HEK293 (cell line): ENCODE results near the gene BCL7A.

Source experiments
- CTCF ChIA-PET: fragments of 350-600 bp; formaldehyde crosslinking; extraction: SDS; loops from one replicate; lab custom pipeline; 2021; ENCODE audit warnings: antibody characterized with exemption; lab: Yijun Ruan, JAX
- POLR2A ChIA-PET: fragments of 300-600 bp; formaldehyde crosslinking; extraction: SDS; loops from one replicate; lab custom pipeline; 2020; ENCODE audit warnings: antibody characterized with exemption, inconsistent platforms; lab: Yijun Ruan, JAX
- H3K27ac ChIP-seq: fragments of 200-500 bp; sonication (Bioruptor generic); 2 replicates; pipeline ENCODE4 v1.5.1; 2014; ENCODE audit warnings: low read depth, low read length, control low read depth, inconsistent platforms; ENCODE audit errors: extremely low read depth
- H3K36me3 ChIP-seq, 2 experiments: fragments of 200-500 bp in 1 of 2; sonication (Bioruptor generic) in 1 of 2; 1 replicate in 1 of 2; 2 replicates in 1 of 2; pipeline ENCODE4 v1.5.1; 2014 to 2017; ENCODE audit warnings: inconsistent platforms in 2 of 2, low read length in 2 of 2; ENCODE audit not compliant: control insufficient read depth in 2 of 2, insufficient read depth in 1 of 2
- H3K4me1 ChIP-seq: fragments of 200-500 bp; sonication (Bioruptor generic); 2 replicates; pipeline ENCODE4 v1.5.1; 2014; ENCODE audit warnings: mild to moderate bottlenecking, low read length, inconsistent platforms; ENCODE audit not compliant: control insufficient read depth, insufficient read depth
- H3K4me3 ChIP-seq: 2 replicates; pipeline ENCODE4 v1.5.1; 2011; ENCODE audit warnings: low read depth, mild to moderate bottlenecking, control low read depth, low read length, moderate library complexity
- H3K9me3 ChIP-seq: fragments of 200-500 bp; sonication (Bioruptor generic); 2 replicates; pipeline ENCODE4 v1.5.1; 2014; ENCODE audit warnings: low read depth, low read length, inconsistent platforms; ENCODE audit not compliant: control insufficient read depth, insufficient read depth
- MZF1 ChIP-seq: fragments of 450-650 bp; formaldehyde crosslinking; IDR thresholded peaks from 2 replicates; pipeline ENCODE4 v1.5.1; 2017; ENCODE audit warnings: missing biosample characterization, missing genetic modification characterization, borderline replicate concordance
- SP2 ChIP-seq: fragments of 450-650 bp; formaldehyde crosslinking; IDR thresholded peaks from 2 replicates; pipeline ENCODE4 v1.5.1; 2016; ENCODE audit warnings: missing biosample characterization, missing genetic modification characterization
- ZBTB1 ChIP-seq: fragments of 450-650 bp; formaldehyde crosslinking; IDR thresholded peaks from 2 replicates; pipeline ENCODE4 v1.5.1; 2016; ENCODE audit warnings: missing biosample characterization, missing genetic modification characterization
- ZNF138 ChIP-seq: fragments of 450-650 bp; formaldehyde crosslinking; IDR thresholded peaks from 2 replicates; pipeline ENCODE4 v1.5.1; 2016; ENCODE audit warnings: missing biosample characterization, missing genetic modification characterization, borderline replicate concordance
- ZNF169 ChIP-seq: fragments of 450-650 bp; formaldehyde crosslinking; IDR thresholded peaks from 2 replicates; pipeline ENCODE4 v1.5.1; 2016; ENCODE audit warnings: missing biosample characterization, missing genetic modification characterization
- ZNF19 ChIP-seq: fragments of 450-650 bp; formaldehyde crosslinking; IDR thresholded peaks from 2 replicates; pipeline ENCODE4; 2016; ENCODE audit warnings: missing biosample characterization, missing genetic modification characterization, low read depth
- ZNF416 ChIP-seq: fragments of 450-650 bp; formaldehyde crosslinking; IDR thresholded peaks from 2 replicates; pipeline ENCODE4 v1.5.1; 2016; ENCODE audit warnings: missing biosample characterization, missing genetic modification characterization
- ZNF549 ChIP-seq: fragments of 450-650 bp; IDR thresholded peaks from 2 replicates; pipeline ENCODE4 v1.5.1; 2018; ENCODE audit warnings: missing biosample characterization, missing genetic modification characterization, mild to moderate bottlenecking, inconsistent platforms, moderate library complexity
- ZNF558 ChIP-seq: fragments of 450-650 bp; formaldehyde crosslinking; IDR thresholded peaks from 2 replicates; pipeline ENCODE4 v1.5.1; 2016; ENCODE audit warnings: missing biosample characterization, missing genetic modification characterization
- ZNF571 ChIP-seq: fragments of 450-650 bp; formaldehyde crosslinking; IDR thresholded peaks from 2 replicates; pipeline ENCODE4 v1.5.0; 2017; ENCODE audit warnings: missing biosample characterization, missing genetic modification characterization
- ZNF670 ChIP-seq: fragments of 450-650 bp; formaldehyde crosslinking; IDR thresholded peaks from 2 replicates; pipeline ENCODE4 v1.5.1; 2016; ENCODE audit warnings: missing biosample characterization, missing genetic modification characterization, low read depth
- ZNF677 ChIP-seq: fragments of 450-650 bp; IDR thresholded peaks from 2 replicates; pipeline ENCODE4 v1.5.0; 2018; ENCODE audit warnings: missing biosample characterization, mild to moderate bottlenecking, missing genetic modification characterization, moderate library complexity
- ZNF830 ChIP-seq: fragments of 450-650 bp; IDR thresholded peaks from 2 replicates; pipeline ENCODE4 v1.5.0; 2018; ENCODE audit warnings: missing biosample characterization, missing genetic modification characterization, low read depth, mild to moderate bottlenecking, moderate library complexity
- ZSCAN30 ChIP-seq: fragments of 450-650 bp; IDR thresholded peaks from 2 replicates; pipeline ENCODE4 v1.5.1; 2018; ENCODE audit warnings: missing biosample characterization, mild to moderate bottlenecking, missing genetic modification characterization, moderate library complexity
- TF ChIP-seq, protein P1 (sequence below): fragments of 450-650 bp; formaldehyde crosslinking; conservative IDR thresholded peaks from 2 replicates; pipeline ENCODE4 v1.5.1; 2016; ENCODE audit warnings: low read depth, missing biosample characterization, missing genetic modification characterization
- TF ChIP-seq, protein P2 (sequence below): fragments of 450-650 bp; formaldehyde crosslinking; IDR thresholded peaks from 2 replicates; pipeline ENCODE4 v1.5.1; 2017; ENCODE audit warnings: missing biosample characterization, missing genetic modification characterization
- TF ChIP-seq, protein P3 (sequence below): fragments of 450-650 bp; formaldehyde crosslinking; IDR thresholded peaks from 2 replicates; pipeline ENCODE4 v1.5.1; 2016; ENCODE audit warnings: missing biosample characterization, missing genetic modification characterization
- TF ChIP-seq, protein P4 (sequence below): fragments of 450-650 bp; formaldehyde crosslinking; IDR thresholded peaks from 2 replicates; pipeline ENCODE4 v1.5.1; 2016; ENCODE audit warnings: missing biosample characterization, missing genetic modification characterization, low read depth
- TF ChIP-seq, protein P5 (sequence below): fragments of 450-650 bp; formaldehyde crosslinking; IDR thresholded peaks from 2 replicates; pipeline ENCODE4 v1.5.1; 2016; ENCODE audit warnings: missing biosample characterization, missing genetic modification characterization

BCL7A gene

DNA sequence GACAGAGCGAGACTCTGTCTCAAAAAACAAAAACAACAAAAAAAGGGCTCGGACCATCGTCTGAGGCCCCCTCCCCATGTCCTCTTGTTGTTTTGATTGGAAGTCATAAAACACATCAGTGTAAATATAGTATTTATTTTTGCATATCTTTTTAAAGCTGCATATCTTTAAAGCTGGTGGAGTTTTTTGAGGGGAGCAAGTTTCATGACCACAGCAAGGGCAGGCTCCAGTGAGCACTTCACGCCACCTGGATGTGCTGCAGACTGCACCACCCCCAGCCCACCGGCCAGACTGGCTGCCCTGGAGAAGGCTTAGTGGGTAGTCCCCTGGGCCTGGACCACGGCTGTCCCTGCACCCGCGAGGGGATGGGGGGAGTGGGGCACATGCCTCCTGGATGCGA, 11.9 kb upstream of the BCL7A start:
- TF ChIP-seq, protein P1, sequence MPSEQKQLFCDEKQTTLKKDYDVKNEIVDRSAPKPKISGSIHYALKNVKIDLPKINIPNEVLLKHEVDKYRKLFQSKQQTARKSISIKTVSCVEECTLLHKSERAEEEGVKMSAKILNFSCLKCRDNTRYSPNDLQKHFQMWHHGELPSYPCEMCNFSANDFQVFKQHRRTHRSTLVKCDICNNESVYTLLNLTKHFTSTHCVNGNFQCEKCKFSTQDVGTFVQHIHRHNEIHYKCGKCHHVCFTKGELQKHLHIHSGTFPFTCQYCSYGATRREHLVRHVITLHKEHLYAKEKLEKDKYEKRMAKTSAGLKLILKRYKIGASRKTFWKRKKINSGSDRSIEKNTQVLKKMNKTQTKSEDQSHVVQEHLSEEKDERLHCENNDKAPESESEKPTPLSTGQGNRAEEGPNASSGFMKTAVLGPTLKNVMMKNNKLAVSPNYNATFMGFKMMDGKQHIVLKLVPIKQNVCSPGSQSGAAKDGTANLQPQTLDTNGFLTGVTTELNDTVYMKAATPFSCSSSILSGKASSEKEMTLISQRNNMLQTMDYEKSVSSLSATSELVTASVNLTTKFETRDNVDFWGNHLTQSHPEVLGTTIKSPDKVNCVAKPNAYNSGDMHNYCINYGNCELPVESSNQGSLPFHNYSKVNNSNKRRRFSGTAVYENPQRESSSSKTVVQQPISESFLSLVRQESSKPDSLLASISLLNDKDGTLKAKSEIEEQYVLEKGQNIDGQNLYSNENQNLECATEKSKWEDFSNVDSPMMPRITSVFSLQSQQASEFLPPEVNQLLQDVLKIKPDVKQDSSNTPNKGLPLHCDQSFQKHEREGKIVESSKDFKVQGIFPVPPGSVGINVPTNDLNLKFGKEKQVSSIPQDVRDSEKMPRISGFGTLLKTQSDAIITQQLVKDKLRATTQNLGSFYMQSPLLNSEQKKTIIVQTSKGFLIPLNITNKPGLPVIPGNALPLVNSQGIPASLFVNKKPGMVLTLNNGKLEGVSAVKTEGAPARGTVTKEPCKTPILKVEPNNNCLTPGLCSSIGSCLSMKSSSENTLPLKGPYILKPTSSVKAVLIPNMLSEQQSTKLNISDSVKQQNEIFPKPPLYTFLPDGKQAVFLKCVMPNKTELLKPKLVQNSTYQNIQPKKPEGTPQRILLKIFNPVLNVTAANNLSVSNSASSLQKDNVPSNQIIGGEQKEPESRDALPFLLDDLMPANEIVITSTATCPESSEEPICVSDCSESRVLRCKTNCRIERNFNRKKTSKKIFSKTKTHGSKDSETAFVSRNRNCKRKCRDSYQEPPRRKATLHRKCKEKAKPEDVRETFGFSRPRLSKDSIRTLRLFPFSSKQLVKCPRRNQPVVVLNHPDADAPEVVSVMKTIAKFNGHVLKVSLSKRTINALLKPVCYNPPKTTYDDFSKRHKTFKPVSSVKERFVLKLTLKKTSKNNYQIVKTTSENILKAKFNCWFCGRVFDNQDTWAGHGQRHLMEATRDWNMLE (tag by site-specific recombination), result no peak
- TF ChIP-seq ZNF571, result no peak
- TF ChIP-seq ZNF19 (tag by site-specific recombination), result no peak
- TF ChIP-seq, protein P2, sequence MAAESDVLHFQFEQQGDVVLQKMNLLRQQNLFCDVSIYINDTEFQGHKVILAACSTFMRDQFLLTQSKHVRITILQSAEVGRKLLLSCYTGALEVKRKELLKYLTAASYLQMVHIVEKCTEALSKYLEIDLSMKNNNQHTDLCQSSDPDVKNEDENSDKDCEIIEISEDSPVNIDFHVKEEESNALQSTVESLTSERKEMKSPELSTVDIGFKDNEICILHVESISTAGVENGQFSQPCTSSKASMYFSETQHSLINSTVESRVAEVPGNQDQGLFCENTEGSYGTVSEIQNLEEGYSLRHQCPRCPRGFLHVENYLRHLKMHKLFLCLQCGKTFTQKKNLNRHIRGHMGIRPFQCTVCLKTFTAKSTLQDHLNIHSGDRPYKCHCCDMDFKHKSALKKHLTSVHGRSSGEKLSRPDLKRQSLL (tag by site-specific recombination), result no peak
- TF ChIP-seq, protein P3, sequence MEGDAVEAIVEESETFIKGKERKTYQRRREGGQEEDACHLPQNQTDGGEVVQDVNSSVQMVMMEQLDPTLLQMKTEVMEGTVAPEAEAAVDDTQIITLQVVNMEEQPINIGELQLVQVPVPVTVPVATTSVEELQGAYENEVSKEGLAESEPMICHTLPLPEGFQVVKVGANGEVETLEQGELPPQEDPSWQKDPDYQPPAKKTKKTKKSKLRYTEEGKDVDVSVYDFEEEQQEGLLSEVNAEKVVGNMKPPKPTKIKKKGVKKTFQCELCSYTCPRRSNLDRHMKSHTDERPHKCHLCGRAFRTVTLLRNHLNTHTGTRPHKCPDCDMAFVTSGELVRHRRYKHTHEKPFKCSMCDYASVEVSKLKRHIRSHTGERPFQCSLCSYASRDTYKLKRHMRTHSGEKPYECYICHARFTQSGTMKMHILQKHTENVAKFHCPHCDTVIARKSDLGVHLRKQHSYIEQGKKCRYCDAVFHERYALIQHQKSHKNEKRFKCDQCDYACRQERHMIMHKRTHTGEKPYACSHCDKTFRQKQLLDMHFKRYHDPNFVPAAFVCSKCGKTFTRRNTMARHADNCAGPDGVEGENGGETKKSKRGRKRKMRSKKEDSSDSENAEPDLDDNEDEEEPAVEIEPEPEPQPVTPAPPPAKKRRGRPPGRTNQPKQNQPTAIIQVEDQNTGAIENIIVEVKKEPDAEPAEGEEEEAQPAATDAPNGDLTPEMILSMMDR (tag by site-specific recombination), result no peak
- TF ChIP-seq ZNF830 (tag by site-specific recombination), result no peak
- TF ChIP-seq ZNF670 (tag by site-specific recombination), result no peak
- TF ChIP-seq, protein P4, sequence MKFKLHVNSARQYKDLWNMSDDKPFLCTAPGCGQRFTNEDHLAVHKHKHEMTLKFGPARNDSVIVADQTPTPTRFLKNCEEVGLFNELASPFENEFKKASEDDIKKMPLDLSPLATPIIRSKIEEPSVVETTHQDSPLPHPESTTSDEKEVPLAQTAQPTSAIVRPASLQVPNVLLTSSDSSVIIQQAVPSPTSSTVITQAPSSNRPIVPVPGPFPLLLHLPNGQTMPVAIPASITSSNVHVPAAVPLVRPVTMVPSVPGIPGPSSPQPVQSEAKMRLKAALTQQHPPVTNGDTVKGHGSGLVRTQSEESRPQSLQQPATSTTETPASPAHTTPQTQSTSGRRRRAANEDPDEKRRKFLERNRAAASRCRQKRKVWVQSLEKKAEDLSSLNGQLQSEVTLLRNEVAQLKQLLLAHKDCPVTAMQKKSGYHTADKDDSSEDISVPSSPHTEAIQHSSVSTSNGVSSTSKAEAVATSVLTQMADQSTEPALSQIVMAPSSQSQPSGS, result no peak
- no peak for TF ChIP-seq ZNF416 (tag by site-specific recombination)
- TF ChIP-seq ZNF138, result no peak
- TF ChIP-seq ZBTB1, result no peak
- no peak for TF ChIP-seq ZNF677 (tag by site-specific recombination)
- TF ChIP-seq SP2, result no peak
- TF ChIP-seq ZNF549 (tag by site-specific recombination), result no peak
- TF ChIP-seq, protein P5, sequence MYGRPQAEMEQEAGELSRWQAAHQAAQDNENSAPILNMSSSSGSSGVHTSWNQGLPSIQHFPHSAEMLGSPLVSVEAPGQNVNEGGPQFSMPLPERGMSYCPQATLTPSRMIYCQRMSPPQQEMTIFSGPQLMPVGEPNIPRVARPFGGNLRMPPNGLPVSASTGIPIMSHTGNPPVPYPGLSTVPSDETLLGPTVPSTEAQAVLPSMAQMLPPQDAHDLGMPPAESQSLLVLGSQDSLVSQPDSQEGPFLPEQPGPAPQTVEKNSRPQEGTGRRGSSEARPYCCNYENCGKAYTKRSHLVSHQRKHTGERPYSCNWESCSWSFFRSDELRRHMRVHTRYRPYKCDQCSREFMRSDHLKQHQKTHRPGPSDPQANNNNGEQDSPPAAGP, result no peak
- TF ChIP-seq MZF1 (tag by site-specific recombination), result no peak
- no peak for TF ChIP-seq ZNF558 (tag by site-specific recombination)
- TF ChIP-seq ZSCAN30, result no peak
- TF ChIP-seq ZNF169 (tag by site-specific recombination), result no peak
- CTCF ChIA-PET, result interaction anchor here (0.7 kb wide), 1 partner anchor 97 kb away, joined by 4 read pairs; no protein-coding TSS in a partner anchor
- Histone ChIP-seq H3K4me1 (no peaks in the 10 kb centered on the region), H3K4me3 (no peak overlapping the region), H3K36me3 (no peaks in the 10 kb centered on the region), H3K9me3 (no peaks in the 10 kb centered on the region), H3K27ac (no peak overlapping the region)
- POLR2A ChIA-PET, result no interaction called here
